ENCODE measurements around the gene SYNGR3.

DNA sequence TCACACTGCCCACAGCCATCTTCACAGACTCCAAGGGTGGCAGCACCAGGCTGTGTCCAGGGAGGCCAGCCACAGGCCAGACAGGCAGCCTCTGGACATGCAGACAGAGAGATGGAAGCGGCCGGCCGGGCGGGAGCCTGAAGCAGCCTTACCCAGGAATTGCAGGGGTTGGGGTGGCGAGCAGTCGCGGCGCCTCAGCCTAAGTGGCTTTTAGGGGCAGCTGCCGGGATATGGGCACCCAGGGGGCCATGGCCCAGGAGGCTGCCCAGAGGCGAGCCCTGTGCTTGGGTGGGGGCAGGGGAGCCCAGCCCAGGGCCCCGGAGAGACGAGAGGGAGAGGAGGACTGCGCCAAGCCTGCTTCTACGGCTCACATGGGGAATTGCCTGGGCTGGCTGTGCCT is 35.5 kb downstream of the SYNGR3 start:
- TF ChIP-seq EZH2phosphoT487 (IDR thresholded peaks at IDR 0.05; ENCODE audit: borderline replicate concordance, low read length), result no peak
- TF ChIP-seq, protein P1, sequence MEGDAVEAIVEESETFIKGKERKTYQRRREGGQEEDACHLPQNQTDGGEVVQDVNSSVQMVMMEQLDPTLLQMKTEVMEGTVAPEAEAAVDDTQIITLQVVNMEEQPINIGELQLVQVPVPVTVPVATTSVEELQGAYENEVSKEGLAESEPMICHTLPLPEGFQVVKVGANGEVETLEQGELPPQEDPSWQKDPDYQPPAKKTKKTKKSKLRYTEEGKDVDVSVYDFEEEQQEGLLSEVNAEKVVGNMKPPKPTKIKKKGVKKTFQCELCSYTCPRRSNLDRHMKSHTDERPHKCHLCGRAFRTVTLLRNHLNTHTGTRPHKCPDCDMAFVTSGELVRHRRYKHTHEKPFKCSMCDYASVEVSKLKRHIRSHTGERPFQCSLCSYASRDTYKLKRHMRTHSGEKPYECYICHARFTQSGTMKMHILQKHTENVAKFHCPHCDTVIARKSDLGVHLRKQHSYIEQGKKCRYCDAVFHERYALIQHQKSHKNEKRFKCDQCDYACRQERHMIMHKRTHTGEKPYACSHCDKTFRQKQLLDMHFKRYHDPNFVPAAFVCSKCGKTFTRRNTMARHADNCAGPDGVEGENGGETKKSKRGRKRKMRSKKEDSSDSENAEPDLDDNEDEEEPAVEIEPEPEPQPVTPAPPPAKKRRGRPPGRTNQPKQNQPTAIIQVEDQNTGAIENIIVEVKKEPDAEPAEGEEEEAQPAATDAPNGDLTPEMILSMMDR (IDR thresholded peaks at IDR 0.05; ENCODE audit: low read depth, low read length, poor library complexity, severe bottlenecking), result no peak
